ENCODE data around the gene TET2.

Gene TET2

DNA sequence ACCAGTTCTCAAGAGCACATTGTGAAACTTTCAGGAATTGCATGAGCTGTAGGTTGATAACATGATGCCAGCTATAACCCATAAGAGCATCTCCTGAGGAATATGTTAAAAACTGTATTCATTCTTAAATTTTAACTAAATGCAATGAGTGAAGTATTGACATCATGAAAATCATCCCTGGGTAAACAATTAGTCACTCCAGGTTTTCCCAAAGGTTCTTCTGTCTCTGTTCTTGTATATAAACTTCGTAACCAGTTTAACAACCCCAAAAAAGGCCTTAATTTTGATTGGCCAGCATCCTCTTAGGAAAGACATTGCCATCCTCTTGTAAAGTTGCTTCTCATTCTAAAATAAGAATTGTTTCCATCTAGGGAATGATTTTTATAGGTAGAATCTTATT lies 80.4 kb downstream of the TET2 start:
- DNase-seq (ENCODE audit: low spot score), result no peak
- no peak overlapping the region for H3K27ac ChIP-seq
- CTCF ChIA-PET, result no interaction called here
- TF ChIP-seq CTCF (conservative IDR thresholded peaks at IDR 0.05; ENCODE audit: low read depth), result no peak
- POLR2A ChIA-PET (ENCODE audit: low non-redundant PET), result no interaction called here

DNA sequence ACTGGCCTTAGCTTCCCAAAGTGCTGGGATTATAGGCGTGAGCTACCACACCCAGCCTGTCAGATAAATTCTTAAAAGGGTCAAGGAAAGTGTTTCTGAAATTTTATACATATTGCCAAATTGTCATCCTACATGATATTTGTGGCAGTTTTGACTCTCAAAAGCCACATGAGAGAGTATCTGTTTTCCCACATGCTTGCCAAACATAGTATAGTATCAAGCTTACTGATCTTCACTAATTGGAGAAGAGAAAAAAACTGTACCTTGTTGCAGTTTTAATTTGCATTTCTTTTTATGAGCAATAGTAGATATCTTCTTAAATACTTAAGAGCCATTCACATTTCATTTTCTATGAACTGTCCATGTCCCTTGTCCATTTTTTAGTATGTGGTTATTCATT lies 83.6 kb downstream of the TET2 start:
- POLR2A ChIA-PET (ENCODE audit: low non-redundant PET), result no interaction called here
- no peak overlapping the region for H3K27ac ChIP-seq
- TF ChIP-seq CTCF (conservative IDR thresholded peaks at IDR 0.05; ENCODE audit: low read depth), result no peak
- CTCF ChIA-PET, result no interaction called here
- no peak for DNase-seq (ENCODE audit: low spot score)

- ChIA-PET POLR2A (ENCODE audit: low non-redundant PET) (no interaction called here), CTCF (no interaction called here)
- H3K27ac ChIP-seq, result no peak overlapping the region
- no peak for TF ChIP-seq CTCF (conservative IDR thresholded peaks at IDR 0.05; ENCODE audit: low read depth)
- DNase-seq (ENCODE audit: low spot score), result no peak
These were observed 85.7 kb downstream of the TET2 start for GRCh38 chr4:105232374-105232773.

DNA sequence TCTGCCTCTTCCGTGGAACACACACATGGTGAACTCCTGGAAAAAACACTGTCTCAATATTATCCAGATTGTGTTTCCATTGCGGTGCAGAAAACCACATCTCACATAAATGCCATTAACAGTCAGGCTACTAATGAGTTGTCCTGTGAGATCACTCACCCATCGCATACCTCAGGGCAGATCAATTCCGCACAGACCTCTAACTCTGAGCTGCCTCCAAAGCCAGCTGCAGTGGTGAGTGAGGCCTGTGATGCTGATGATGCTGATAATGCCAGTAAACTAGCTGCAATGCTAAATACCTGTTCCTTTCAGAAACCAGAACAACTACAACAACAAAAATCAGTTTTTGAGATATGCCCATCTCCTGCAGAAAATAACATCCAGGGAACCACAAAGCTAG lies 87.9 kb downstream of the TET2 start:
- POLR2A ChIA-PET (ENCODE audit: low non-redundant PET), result no interaction called here
- no peak for DNase-seq (ENCODE audit: low spot score)
- no peak for TF ChIP-seq CTCF (conservative IDR thresholded peaks at IDR 0.05; ENCODE audit: low read depth)
- CTCF ChIA-PET, result no interaction called here
- H3K27ac ChIP-seq, result no peak overlapping the region

GRCh38 chr4:105236202-105236915 lies 89.7 kb downstream of the TET2 start:
- ChIA-PET POLR2A (ENCODE audit: low non-redundant PET) (no interaction called here), CTCF (no interaction called here)
- no peak overlapping the region for H3K27ac ChIP-seq
- DNase-seq (ENCODE audit: low spot score), result no peak
- TF ChIP-seq CTCF (conservative IDR thresholded peaks at IDR 0.05; ENCODE audit: low read depth), result no peak

GRCh38 chr4:105236916-105237311 lies 90.2 kb downstream of the TET2 start:
- POLR2A ChIA-PET (ENCODE audit: low non-redundant PET), result no interaction called here
- no peak for TF ChIP-seq CTCF (conservative IDR thresholded peaks at IDR 0.05; ENCODE audit: low read depth)
- H3K27ac ChIP-seq, result no peak overlapping the region
- CTCF ChIA-PET, result no interaction called here
- DNase-seq (ENCODE audit: low spot score), result no peak

GRCh38 chr4:105240037-105240436 lies 93.4 kb downstream of the TET2 start:
- DNase-seq (ENCODE audit: low spot score), result no peak
- no peak overlapping the region for H3K27ac ChIP-seq
- ChIA-PET CTCF (no interaction called here), POLR2A (ENCODE audit: low non-redundant PET) (no interaction called here)
- TF ChIP-seq CTCF (conservative IDR thresholded peaks at IDR 0.05; ENCODE audit: low read depth), result no peak
